GM20431 (cell line): ENCODE results near the gene ATP5F1E.

Experiments used
- in situ Hi-C: fragments of 300-500 bp; cut with MseI, MboI; formaldehyde crosslinking; loops from one replicate; pipeline ENCODE4 v1.15.0; 2020; ENCODE audit warnings: low sequenced_read_pairs; ENCODE audit not compliant: unreplicated experiment

Gene ATP5F1E

GRCh38 chr20:58976061-58976730 is 55.9 kb downstream of the ATP5F1E start:
- in situ Hi-C loops: no loop called here
